ENCODE data around the gene OR2A1. TPM values are rescaled to one million over a fixed set of nuclear protein-coding genes. Genes with fewer than 3 reads are reported as not detected.

The OR2A1 gene
- total RNA-seq, 1 experiment from 2014 or later = 0.15 TPM

Other genes with a start within 250 kb of the OR2A1 start
- gene OR2A25, start 242.6 kb upstream of the OR2A1 start, total RNA-seq (2021) = not detected in 3 replicates
- gene OR2A12, start 226.1 kb upstream of the OR2A1 start, total RNA-seq (2021) = not detected in 3 replicates
- gene OR2A2, start 202.8 kb upstream of the OR2A1 start, total RNA-seq (2021) = not detected in 3 replicates
- not detected in 3 replicates for gene OR2A14, start 189.2 kb upstream of the OR2A1 start, total RNA-seq (2021)
- 18.3 to 23.3 TPM (median 20.9 TPM) in 3 replicates for gene CTAGE4, start 129.0 kb upstream of the OR2A1 start, total RNA-seq (2021)
- 28.1 to 39.2 TPM (median 37.0 TPM) in 3 replicates for gene ARHGEF35, start 116.6 kb upstream of the OR2A1 start, total RNA-seq (2021)
- gene OR2A42, start 72.8 kb upstream of the OR2A1 start, total RNA-seq (2021) = 0.20 to 0.37 TPM (median 0.27 TPM) in 3 replicates
- gene OR2A7, start 47.6 kb upstream of the OR2A1 start, total RNA-seq (2021) = 6.3 to 9.9 TPM (median 9.4 TPM) in 3 replicates
- gene CTAGE8, start 43.1 kb upstream of the OR2A1 start, total RNA-seq (2021) = 5.6 to 8.4 TPM (median 7.9 TPM) in 3 replicates
- 80.1 to 115 TPM (median 104 TPM) in 3 replicates for gene ARHGEF5, start 43.0 kb downstream of the OR2A1 start, total RNA-seq (2021)
- gene NOBOX, start 91.3 kb downstream of the OR2A1 start, total RNA-seq (2021) = not detected in 3 replicates